Subcutaneous preadipocyte (primary cell): ENCODE data around the gene ZNF514. TPM values are rescaled to one million over a fixed set of nuclear protein-coding genes. Genes with fewer than 3 reads are reported as not detected.

Experiments
- total RNA-seq: library from RNA; depleted of rRNA; stranded (reverse); fragments of >200 nt; gene quantifications from 2 replicates; pipeline ENCODE4 v1.2.3, GENCODE V29; 2012

Gene ZNF514
- 13.2 and 16.0 TPM in 2 replicates for total RNA-seq

DNA sequence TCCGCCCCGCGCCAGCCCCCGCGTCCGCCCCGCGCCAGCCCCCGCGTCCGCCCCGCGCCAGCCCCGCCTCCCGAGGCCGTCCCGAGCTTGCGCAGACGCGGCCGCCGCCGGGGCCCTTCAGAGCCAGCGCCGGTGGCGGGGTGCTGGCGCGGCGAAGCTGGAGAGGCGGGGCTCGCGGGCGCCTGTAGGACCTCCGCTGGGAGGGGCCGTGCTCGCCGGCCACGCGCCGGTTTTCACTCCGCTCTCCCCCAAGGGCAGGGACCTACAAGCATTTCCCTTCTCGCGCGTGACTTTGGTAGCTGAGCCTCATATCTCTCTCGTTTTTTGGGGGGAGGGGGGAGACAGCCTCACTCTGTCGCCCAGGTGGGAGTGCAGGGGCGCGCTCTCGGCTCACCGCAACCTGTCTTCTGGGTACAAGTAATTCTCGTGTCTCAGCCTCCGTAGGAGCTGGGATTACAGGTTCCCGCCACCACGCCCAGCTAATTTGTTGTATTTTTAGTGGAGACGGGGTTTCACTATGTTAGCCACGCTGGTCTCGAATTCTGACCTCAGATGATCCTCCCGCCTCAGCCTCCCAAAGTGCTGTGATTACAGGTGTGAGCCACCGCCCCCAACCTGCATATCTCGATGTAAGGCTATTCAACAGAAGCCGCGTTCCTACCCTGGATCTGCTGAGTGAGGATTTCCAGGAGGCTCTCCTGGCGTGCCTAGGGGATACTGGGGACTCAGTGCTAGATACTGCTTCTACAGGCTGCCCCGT is at the start of gene ZNF514:
TSS of gene ZNF514 (minus strand) at position 159 of the 760 bp plus-strand sequence. CDS start 6,595 bp downstream, outside the sequence.

DNA sequence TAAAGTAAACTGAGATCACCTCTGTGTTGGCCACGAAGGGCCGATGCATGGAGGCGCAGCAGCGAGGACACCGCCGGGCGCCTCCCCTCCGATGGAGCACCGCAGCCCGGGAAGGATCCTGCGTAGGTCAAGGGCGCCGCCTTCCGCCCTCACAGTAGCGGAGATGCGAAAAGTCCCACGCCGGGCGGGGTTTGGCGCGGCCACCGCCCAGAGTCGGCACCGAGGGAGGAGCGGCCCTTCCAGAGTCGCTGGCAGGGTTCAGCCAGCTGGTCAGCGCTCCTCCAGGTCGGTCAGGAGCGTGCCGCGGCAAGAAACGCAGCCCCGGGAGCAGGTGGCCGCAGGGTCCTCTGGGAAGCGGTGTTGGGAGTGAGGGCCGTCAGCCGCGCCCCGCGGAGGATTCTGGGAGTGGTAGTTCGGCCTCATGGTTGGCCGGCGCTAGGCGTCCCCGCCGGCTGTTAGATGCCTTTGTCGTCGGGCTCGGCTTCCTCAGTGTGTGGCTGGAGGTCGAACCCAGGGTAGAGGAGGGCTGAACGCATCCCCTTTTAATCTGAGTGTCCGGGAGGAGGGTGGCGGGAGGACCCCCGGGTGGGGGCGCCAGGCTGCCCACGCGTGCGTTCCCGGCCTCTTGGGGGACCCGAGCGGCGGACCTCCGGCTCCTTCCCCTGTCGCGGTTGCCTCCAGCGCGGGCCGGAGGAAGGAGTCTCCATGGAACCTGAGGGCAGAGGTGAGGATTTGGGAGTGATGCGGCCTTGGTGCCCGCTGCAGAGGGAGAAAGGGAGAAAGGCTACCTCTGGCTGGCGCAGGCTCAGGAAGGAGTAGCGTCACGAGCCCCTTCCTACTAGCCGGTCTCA is 47.7 kb upstream of the ZNF514 start, which contains the start of gene ZNF892:
TSS of gene ZNF892 (plus strand) at position 411 of the 851 bp plus-strand sequence. CDS start at position 706, 295 bp downstream.

DNA sequence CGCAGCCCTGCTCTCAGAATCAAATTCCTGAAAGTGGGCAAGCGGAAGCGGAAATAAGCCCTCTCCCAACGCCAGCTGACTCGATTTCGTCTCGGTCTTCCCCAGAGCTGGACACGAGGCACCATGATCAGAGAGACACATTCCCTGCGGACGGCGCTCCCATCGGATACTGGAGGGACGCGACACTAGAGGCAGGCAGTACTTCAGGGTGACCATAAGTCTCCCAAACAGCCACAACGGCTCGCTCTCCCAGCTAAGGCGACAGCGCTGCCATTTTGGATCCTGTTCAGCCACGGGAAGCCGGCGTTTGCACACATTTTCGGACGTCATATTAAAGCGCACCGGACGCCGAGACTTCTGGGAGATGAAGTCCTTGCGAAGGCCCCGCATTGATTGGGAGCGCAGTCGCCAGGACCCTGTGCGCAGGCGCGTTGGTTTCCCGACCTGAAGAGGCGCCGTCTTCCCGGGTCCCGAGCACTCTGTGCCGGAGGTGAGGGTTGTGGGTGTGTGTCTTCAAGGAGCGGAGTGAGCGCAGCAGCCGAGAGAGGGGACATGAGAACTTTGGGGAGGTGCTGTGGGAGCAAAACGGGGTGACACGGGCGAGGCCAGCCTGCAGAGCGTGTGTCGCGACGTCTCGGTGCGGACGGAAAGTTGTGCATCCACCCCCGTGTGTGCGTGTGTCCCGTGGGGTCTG is 5.9 kb upstream of the ZNF514 start, which contains the start of gene ZNF2:
TSS of gene ZNF2 (plus strand) at position 439 of the 694 bp plus-strand sequence. CDS start 10,418 bp downstream, outside the sequence.

DNA sequence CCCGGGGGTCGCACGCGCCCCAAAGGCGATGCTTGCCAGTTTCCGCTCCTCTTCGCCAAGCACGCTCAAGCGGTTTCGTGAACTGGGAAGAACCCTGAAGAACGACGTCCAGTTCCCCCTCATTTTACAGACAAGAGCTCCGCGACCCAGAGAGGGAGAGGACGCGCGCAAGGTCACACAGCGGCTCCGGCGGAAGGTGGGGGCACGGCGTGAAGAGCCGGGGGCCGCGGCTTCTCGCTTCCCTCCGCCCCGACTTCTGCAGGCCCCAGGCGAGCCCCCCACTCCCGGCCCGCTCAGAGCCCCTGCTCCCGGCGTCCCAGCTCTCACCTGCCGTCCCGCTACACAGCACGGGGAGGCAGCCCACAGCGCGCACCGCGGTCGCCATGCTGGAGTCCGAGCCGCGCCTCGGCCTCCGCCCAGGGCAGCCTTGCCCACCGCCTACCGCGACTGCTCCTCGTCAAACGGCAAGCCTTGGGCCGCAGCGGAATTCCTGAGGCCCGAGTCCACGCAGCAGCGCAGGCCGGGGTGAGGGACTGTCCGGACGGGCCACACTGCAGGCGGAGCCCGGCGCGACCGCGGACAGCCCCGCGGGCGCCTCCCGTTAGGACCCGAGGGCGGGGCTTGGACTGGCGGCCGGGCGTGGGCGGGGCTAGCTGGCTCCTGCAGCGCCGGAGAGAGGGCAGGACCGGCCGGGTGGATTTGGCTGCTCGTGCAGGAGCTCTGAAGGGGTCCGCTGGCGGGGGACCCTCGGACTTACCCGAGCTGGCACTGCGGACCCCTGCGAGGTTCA is 38.0 kb downstream of the ZNF514 start, which contains the start of gene MRPS5:
TSS of gene MRPS5 (minus strand) at position 402 of the 790 bp plus-strand sequence. CDS start at position 385, 17 bp downstream.

Other genes with a start within 250 kb of the ZNF514 start
- not detected in 2 replicates for gene MAL, start 134.1 kb downstream of the ZNF514 start, total RNA-seq
- 36.4 and 40.1 TPM in 2 replicates for gene MRPS5, start 38.0 kb downstream of the ZNF514 start, total RNA-seq
- 7.0 and 7.2 TPM in 2 replicates for gene ZNF2, start 6.0 kb upstream of the ZNF514 start, total RNA-seq
- 4.4 and 5.3 TPM in 2 replicates for gene ZNF892, start 47.7 kb upstream of the ZNF514 start, total RNA-seq
- gene PROM2, start 114.6 kb upstream of the ZNF514 start, total RNA-seq, result 0.20 and 0.37 TPM in 2 replicates
- gene KCNIP3, start 137.5 kb upstream of the ZNF514 start, total RNA-seq, result 2.9 and 3.1 TPM in 2 replicates
- gene FAHD2A, start 242.9 kb upstream of the ZNF514 start, total RNA-seq, result 20.6 and 20.7 TPM in 2 replicates